ENCODE data around the gene CDH19.
"Not testable (repeated sequence)": the region's sequence is repeated elsewhere in the genome, so short reads cannot be mapped to it uniquely, and the experiment has no call there.

The CDH19 gene

DNA sequence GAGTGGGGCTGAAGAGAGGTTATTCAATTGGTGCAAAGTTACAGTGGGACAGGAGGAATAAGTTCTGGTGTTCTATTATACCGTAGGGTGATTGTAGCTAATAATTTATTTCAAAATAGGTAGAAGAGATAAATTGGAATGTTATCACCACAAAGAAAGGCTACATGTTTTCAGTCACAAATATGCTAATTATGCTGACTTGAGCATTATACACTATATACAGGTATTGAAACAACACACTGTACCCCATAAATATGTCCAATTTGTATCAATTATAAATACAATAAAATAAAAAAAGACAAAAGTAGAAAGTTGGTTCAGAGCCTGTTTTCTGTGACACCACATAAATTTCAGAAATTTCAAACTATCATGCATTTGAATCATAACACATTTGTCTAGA lies 97.7 kb downstream of the CDH19 start:
- TF ChIP-seq, protein P1, sequence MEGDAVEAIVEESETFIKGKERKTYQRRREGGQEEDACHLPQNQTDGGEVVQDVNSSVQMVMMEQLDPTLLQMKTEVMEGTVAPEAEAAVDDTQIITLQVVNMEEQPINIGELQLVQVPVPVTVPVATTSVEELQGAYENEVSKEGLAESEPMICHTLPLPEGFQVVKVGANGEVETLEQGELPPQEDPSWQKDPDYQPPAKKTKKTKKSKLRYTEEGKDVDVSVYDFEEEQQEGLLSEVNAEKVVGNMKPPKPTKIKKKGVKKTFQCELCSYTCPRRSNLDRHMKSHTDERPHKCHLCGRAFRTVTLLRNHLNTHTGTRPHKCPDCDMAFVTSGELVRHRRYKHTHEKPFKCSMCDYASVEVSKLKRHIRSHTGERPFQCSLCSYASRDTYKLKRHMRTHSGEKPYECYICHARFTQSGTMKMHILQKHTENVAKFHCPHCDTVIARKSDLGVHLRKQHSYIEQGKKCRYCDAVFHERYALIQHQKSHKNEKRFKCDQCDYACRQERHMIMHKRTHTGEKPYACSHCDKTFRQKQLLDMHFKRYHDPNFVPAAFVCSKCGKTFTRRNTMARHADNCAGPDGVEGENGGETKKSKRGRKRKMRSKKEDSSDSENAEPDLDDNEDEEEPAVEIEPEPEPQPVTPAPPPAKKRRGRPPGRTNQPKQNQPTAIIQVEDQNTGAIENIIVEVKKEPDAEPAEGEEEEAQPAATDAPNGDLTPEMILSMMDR (IDR thresholded peaks at IDR 0.05; ENCODE audit: borderline replicate concordance, control extremely low read depth, extremely low read depth, insufficient read depth, missing control alignments), result no peak
- DNase-seq (ENCODE audit: low spot score), result no peak
- in situ Hi-C loops (cut with MboI; ENCODE audit: low sequenced_read_pairs, unreplicated experiment), result no loop called here

DNA sequence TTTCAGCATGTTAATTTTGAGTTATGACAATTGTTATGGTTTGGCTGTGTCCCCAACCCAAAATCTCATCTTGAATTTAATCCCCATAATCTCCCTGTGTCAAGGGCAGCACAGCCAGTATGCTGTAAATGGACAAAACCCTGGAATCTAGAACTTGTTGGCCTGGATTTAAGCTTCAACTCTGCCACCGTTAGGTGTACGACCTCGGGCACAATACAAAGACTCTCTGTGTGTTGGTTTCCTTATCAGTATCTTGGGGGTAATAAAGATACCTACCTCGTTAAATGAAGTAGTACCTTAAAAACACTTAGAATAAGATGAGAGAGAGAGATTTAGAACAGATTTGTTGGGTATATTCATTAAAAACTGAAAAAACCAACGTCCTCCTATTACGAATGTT lies 106.5 kb downstream of the CDH19 start:
- TF ChIP-seq, protein P1 (IDR thresholded peaks at IDR 0.05; ENCODE audit: borderline replicate concordance, control extremely low read depth, extremely low read depth, insufficient read depth, missing control alignments), result no peak
- in situ Hi-C loops (cut with MboI; ENCODE audit: low sequenced_read_pairs, unreplicated experiment), result no loop called here
- DNase-seq (ENCODE audit: low spot score), result no peak

DNA sequence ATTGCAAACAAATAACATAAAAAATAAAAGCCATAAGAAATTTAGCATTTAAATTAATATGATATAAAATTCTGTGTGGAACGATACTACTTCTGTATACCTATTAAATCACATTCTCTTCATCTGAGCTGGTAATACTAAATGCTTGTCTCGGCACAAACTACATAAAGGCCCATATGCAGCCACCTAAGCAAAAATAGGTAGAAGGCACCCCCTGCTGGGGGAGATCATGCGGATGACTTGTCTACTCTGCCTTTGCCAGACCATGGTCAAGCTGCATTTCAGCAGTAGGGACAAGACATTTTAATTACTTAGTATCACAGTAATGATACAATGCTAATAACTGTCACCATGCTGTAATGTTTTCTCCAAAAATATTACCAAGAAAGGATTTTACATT lies 108.0 kb downstream of the CDH19 start:
- DNase-seq (ENCODE audit: low spot score), result peak; percentile 1
- in situ Hi-C loops (cut with MboI; ENCODE audit: low sequenced_read_pairs, unreplicated experiment), result no loop called here
- TF ChIP-seq, protein P1 (IDR thresholded peaks at IDR 0.05; ENCODE audit: borderline replicate concordance, control extremely low read depth, extremely low read depth, insufficient read depth, missing control alignments), result peak; percentile 39

DNA sequence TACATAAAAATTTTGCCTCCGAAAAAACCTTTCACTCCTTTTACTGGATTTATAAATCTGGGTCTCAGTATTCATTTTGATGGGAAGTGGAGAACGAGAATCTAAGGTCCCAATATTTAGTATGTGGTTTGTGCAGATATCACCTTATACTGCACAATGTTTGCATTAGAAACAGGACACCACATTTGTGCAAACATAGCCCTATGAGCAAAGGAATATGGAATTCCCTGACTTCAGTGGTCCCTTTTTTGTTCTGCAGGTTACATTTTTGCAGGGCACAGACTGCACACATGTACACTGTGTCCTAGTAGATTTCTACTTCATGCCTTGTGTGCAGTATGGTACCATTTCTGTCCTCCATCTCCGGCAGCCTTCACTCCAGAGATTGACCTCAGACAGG lies 130.0 kb downstream of the CDH19 start:
- DNase-seq (ENCODE audit: low spot score), result no peak
- TF ChIP-seq, protein P1 (IDR thresholded peaks at IDR 0.05; ENCODE audit: borderline replicate concordance, control extremely low read depth, extremely low read depth, insufficient read depth, missing control alignments), result no peak
- in situ Hi-C loops (cut with MboI; ENCODE audit: low sequenced_read_pairs, unreplicated experiment), result no loop called here

DNA sequence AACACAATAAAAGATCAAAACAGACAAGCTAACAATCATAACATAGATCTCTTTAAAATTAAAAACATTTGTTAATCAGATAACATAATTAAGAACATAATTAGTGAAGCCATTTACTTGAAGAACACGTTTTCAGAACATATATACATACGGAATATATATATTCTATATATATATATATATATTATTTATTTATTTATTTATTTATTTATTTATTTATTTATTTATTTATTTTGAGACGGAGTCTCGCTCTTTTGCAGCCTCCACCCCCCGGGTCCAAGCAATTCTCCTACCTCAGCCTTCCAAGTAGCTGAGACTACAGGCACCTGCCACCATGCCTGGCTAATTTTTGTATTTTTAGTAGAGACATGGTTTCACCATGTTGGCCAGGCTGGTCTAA lies 137.7 kb downstream of the CDH19 start:
- DNase-seq (ENCODE audit: low spot score); in situ Hi-C loops (cut with MboI; ENCODE audit: low sequenced_read_pairs, unreplicated experiment): not testable (repeated sequence)

DNA sequence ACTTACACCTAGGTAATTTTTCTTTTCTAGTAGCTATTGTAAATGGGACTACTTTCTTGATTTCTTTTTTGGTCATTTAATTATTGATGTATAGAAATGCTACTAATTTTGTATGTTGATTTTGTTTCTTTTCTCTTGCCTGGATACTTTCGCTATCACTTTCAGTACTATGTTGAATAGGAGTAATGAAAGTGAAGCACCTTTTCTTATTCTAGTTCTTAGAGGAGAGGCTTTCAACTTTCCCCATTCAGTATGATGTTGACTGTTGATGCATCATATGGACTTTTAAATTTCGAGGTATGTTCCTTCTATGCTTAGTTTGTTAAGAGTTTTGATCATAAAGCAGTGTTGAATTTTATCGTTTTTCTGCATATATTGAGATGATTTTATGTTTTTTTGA lies 142.5 kb downstream of the CDH19 start:
- in situ Hi-C loops (cut with MboI; ENCODE audit: low sequenced_read_pairs, unreplicated experiment), result no loop called here
- TF ChIP-seq, protein P1 (IDR thresholded peaks at IDR 0.05; ENCODE audit: borderline replicate concordance, control extremely low read depth, extremely low read depth, insufficient read depth, missing control alignments), result no peak
- no peak for DNase-seq (ENCODE audit: low spot score)

DNA sequence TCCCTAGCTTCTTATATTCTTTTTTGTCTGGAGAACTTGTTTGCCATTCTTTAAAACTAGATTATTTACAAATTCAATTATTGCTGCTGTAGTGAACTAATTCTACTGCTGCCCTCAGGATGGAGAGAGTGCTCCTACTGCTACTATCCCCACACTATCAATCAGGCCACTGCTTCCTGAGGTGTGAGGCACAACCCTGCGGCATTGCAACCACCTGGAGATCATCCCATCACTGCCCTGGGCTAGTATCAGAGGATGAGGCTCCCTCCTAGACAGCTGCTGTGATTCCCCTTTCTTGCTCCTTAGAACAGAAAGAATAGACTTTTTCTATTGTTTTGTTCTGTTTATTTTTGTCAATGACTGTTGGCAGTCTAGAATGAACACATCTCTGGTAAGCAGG lies 146.6 kb downstream of the CDH19 start:
- no peak for DNase-seq (ENCODE audit: low spot score)
- in situ Hi-C loops (cut with MboI; ENCODE audit: low sequenced_read_pairs, unreplicated experiment), result no loop called here
- TF ChIP-seq, protein P1 (IDR thresholded peaks at IDR 0.05; ENCODE audit: borderline replicate concordance, control extremely low read depth, extremely low read depth, insufficient read depth, missing control alignments), result no peak
